Effector CD8-positive, alpha-beta T cell (primary cell): ENCODE data around the gene TPTE.
"Not testable (repeated sequence)": the region's sequence is repeated elsewhere in the genome, so short reads cannot be mapped to it uniquely, and the experiment has no call there.

ENCODE experiments used
- DNase-seq: peaks from one replicate; lab custom pipeline; 2025; lab: John Stamatoyannopoulos, UW

Gene TPTE

DNA sequence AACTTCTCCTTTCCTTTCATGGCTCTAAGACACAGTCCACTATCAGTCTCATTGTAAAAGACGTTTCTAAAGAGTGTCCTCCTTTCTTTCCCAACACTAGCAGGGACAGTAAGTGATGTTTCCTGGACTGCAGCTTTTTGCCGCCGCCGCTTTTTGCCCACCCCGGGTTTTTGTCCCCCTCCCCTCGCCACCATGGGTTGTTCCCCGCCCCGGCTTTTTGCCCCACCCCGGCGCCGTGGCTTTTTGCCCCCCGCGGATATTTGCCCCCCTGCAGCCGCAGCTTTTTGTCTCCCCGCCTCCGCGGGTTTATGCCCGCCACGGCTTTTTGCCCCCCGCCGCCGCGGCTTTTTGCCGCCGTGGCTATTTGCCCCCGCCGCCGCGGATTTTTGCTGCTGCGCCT lies 95.2 kb downstream of the TPTE start:
- no peak for DNase-seq

DNA sequence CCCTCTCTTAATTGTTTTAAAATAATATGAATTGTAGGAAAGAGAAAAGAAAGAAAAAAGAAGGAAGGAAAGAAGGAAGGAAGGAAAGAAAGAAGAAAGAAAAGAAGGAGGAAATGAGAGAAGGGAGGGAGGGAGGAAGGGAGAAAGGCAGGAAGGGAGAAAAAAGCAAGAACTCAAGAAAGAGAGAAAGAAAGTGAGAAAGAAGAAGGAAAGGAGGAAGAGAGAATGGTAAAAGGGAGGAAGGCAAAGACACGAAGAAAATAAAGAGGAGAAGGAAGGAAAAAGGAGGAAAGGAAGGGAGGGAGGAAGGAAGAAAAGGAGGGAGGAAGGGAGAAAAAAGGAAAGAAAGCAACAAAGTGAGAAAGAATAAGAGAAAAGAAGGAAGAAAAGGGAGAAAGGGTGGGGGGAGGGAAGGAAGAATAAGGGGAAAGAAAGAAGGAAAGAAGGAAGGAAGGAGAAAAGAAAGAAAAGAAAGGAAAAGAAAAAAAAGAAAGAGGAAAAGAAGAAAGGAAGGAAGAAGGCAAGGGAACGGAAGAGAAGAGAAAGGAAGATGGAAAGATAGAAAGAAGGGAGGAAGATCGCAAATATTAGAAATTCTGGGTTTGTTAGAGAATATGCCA lies 95.9 kb downstream of the TPTE start:
- not testable (repeated sequence) for DNase-seq

DNA sequence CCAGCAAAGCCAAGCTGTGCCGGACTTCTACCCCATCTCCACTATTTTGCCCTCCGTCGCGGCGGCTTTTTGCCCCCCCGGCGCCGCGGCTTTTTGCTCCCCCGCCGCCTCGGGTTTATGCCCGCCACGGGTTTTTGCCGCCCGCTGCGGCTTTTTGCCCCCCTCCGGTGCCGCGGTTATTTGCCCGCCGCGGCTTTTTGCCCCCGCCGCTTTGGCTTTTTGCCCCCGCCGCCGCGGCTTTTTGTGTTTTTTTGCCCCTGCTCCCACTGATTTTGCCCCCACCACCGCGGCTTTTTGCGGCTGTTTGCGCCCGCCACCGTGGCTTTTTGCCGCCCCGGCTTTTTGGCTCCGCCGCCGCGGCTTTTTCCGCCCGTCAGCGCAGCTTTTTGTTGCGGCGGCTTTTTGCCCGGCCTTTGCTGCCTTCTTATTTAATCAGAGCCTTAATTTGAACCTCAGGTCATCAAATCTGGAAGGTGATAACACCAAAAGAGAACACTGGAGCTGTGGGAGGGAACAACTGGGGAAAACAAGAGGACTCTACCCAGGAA lies 106.0 kb downstream of the TPTE start:
- DNase-seq = no peak

DNA sequence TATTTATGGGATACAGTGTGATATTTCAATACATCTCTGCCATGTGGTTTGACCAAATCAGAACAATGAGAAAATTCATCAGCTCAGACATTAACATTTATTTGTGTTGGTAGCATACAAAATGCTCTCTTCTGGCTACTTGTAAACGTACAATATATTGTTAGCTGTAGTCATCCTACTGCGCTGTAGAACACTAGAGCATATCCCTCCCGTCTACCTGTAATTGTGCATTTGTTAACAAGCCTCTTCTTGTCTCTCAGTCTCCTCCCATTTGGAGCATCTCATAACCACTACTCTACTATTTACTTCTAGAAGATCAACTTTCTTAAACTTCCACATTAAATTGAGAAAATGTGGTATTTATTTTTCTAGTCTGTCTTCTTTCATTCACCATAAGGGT lies 107.9 kb downstream of the TPTE start:
- DNase-seq = not testable (repeated sequence)

- not testable (repeated sequence) for DNase-seq
Measured at GRCh38 chr21:10630829-10631228, 109.4 kb downstream of the TPTE start.

- not testable (repeated sequence) for DNase-seq
Measured at GRCh38 chr21:10631316-10631715, 109.9 kb downstream of the TPTE start.

GRCh38 chr21:10638144-10638543 lies 116.8 kb downstream of the TPTE start:
- DNase-seq = not testable (repeated sequence)

DNA sequence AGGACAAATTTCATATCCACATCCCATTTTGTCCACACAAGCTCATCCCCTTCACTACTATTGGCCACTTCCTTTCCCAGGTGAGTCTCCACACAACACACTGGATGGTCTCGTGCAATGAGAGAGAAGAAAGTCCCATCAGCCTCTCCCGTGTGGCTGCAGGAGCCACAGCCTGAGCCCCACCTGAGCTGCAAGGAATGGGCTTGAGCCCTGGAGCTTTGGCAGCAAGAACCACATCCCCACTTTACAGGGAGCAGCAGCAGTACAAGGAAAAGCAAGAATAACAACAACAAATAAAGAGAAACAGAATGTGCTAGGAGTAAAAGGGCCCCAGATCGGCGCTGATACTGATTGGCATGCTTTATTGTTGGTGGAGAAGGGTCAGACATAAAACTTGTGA lies 117.7 kb downstream of the TPTE start:
- DNase-seq = no peak

DNA sequence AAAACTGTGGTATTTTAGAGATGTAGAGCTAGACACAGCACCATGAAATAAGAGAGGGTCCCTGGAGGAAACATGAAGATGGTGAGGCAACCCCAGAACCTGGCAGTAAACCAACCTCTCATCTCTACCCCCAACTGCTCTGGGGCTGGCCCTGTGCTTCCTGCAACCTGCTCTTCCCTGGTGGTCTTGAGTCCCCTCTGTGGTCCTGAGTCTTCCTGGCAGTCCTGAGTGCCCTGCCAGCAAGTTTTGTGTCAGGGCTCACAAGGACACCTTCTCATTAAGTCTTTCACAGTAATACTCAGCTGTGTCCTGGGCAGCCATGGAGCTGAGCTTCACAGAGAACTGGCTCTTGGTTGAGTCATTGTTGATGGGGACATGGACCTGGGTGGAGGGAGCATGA lies 118.4 kb downstream of the TPTE start:
- not testable (repeated sequence) for DNase-seq

GRCh38 chr21:10640446-10640845 lies 119.1 kb downstream of the TPTE start:
- no peak for DNase-seq

DNA sequence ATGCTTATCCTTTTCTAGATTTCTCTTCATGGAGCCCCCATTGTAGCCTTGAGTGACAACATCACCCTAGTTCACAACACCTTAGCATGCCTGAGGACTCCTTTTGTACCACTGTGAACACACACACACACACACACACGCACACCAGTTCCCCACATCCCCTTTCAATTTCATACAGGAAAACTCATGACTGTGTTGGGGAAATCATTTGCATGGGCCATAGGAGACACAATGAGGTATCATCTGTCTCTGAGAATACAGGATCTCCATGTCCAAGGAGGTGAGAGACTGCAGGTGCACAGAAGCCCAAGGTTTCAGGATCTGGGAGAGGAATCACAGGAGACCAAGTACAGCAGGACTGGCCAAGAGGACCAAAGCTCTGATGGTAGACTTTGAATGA lies 119.7 kb downstream of the TPTE start:
- no peak for DNase-seq

DNA sequence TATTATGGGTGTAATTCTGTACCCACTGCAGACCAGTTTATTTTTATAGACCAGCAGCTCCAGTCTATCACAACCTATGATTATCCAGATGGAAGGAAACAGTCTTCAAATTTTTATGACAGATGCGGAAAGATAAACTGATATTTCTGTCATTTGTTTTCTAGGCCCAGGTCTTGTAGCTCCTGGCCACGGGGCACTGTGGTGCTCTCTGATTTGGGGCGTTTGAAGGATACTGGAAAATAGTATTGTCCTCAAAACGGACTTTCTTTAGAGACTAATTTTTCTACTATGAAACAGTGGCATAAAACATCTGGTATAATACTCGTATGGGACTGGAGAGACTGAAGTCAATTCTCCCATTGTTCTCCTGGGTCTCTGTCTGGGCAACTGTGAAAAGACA lies 124.3 kb downstream of the TPTE start:
- DNase-seq = not testable (repeated sequence)

- not testable (repeated sequence) for DNase-seq
Measured at GRCh38 chr21:10649350-10650149, 128.2 kb downstream of the TPTE start.

- not testable (repeated sequence) for DNase-seq
Measured at GRCh38 chr21:10650297-10650696, 128.9 kb downstream of the TPTE start.
